ENCODE data around the gene IFITM10. TPM values are rescaled to one million over a fixed set of nuclear protein-coding genes. Genes with fewer than 3 reads are reported as not detected.

The IFITM10 gene
- total RNA-seq, 4 donors from 2014 or later: 0.88 to 6.3 (median 2.4) TPM

DNA sequence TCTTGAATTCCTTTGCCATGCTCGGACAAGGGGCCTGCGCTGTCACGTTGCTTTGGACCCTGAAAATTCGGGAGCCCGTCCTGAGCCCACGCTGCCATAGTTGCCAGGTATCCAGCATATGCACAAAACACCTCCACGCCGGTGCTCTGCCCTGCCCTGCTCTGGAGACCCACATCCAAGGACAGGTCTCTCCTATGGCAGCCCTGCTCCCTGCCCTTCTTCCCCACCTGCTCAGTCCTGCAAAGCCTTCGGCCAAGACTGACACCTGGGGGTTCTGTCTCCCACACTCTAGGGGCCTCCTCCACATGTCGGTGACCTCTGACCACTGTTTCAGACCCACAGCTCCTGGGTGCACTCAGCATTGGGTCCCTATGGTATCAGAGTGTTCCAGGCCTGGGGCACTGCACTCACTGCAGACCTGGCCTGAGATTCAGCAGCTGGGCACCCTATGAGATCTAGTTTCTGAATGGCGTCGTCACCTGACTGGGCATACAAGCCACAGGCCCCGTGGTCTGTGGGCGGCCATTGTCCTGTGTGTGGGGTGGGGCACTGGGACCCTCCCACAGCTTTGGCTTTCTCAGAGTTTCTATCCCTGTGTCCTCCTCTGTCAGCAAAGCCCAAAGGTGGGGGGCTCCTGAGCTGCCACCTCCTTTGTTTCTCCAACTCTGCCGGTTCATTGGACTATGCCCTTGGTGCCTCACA is 55.4 kb downstream of the IFITM10 start:
- intact Hi-C loops (cut with DNase I): loop anchor here (5.0 to 10.0 kb wide), 4 partner anchors 38 to 460 kb away; partner anchors contain the start of gene SYT8
- TF ChIP-seq POLR2A (IDR thresholded peaks at IDR 0.05): no peak
- TF ChIP-seq, protein P1, sequence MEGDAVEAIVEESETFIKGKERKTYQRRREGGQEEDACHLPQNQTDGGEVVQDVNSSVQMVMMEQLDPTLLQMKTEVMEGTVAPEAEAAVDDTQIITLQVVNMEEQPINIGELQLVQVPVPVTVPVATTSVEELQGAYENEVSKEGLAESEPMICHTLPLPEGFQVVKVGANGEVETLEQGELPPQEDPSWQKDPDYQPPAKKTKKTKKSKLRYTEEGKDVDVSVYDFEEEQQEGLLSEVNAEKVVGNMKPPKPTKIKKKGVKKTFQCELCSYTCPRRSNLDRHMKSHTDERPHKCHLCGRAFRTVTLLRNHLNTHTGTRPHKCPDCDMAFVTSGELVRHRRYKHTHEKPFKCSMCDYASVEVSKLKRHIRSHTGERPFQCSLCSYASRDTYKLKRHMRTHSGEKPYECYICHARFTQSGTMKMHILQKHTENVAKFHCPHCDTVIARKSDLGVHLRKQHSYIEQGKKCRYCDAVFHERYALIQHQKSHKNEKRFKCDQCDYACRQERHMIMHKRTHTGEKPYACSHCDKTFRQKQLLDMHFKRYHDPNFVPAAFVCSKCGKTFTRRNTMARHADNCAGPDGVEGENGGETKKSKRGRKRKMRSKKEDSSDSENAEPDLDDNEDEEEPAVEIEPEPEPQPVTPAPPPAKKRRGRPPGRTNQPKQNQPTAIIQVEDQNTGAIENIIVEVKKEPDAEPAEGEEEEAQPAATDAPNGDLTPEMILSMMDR (IDR thresholded peaks at IDR 0.05): no peak
- no peaks in the 10 kb centered on the region for H3K36me3 ChIP-seq
- H3K4me1 ChIP-seq: peaks cover 10 to 22% (median 10%) of the 10 kb centered on the region in 3 donors
- H3K9me3 ChIP-seq: no peaks in the 10 kb centered on the region
- H3K27me3 ChIP-seq: peaks cover 0 to 36% (median 0%) of the 10 kb centered on the region in 4 donors
- DNase-seq: no peak
- H3K4me3 ChIP-seq: no peak overlapping the region
- 92% methylated on average over 10 to 14 of the region's 15 CpGs for WGBS, 2 donors
- H3K27ac ChIP-seq: no peak overlapping the region

DNA sequence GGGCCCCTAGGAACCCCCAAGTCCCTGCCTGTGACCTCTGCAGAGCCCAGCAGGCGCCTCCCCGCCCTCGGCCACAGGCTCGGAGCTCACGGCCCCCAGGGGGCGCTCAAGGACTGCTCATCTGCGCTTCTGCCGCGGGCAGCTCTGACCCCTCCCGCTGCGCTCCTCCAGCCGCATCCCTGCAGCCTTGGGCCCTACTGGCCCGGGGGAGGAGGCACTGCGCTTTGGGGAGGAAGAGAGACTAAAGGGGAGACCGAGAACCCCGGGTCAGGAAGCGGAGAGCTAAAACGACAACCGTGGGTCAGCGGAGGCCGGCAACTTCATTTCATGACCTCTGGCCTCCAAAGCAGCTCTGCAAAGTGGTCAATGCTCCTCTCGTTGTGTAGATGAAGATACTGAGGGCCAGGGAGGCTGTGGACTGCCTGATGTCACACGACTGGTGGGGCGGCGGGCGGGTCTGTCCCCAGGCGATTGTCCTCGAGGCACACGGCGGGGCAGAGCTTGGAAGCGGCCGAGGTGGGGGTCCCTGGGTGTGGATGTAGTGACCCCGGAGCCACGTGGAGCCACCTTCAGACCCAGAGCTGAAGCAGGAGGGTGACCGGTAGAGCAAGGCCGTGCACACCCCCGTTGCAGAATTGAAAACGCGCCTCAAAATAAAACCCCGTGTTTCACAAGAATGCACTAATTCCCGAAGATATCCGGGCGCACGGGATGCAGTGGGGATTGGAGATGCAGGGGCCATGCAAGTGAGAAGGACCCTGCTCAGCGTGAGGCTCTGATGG is 56.1 kb downstream of the IFITM10 start:
- TF ChIP-seq, protein P1 (IDR thresholded peaks at IDR 0.05): peak; percentile 88 to 95 (median 94)
- no peak for TF ChIP-seq POLR2A (IDR thresholded peaks at IDR 0.05)

DNA sequence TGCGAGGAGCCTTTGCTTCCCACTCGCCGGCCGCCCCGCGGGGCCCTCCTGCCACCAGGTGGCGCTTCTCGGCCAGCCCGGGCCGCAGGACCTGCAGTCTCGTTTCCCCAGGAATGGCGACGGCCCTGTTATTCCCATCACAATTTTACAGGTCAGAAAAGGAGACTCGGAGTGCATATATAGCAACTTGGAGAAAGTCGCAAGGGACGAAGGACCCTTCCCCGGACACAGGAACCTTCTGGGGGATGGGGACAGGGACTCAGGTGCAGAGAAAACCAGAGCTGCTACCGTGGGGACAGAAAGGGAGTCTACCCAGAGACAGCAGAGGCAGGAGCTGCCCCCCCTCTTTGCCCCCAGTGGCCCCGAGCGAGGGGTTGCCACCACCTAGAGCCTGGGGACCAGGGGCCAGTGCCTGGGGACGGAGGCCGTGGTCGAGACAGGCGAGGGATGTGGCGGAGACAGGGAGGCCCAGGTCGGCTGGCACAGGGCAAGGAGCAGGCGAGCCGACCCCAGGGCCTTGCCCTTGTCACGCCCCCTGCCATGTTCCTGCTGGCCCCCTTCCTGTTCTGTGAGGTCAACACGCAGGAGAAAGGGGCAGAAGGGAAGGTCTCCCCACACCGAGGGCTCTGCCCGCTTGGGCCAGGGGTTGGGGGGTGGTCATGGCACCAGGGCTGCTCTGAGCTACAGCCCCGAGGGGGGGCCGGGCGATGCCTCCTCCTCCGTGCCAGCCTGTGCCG is 56.9 kb downstream of the IFITM10 start:
- WGBS, 2 donors: 6 to 19% methylated on average over 12 of the region's 37 CpGs
- DNase-seq: no peak
- H3K27ac ChIP-seq: peak overlapping the region in 3 of 4 donors; percentile 51 to 65 (median 53)

More for the DNA sequence above, 56.1 kb downstream of the IFITM10 start:
- no peaks in the 10 kb centered on the region for H3K36me3 ChIP-seq
- peak; percentile 28 for DNase-seq
- peak overlapping the region in 3 of 4 donors; percentile 3 to 58 (median 36) for H3K4me3 ChIP-seq
- H3K27me3 ChIP-seq: peaks cover 0 to 37% (median 0%) of the 10 kb centered on the region in 4 donors
- H3K27ac ChIP-seq: peak overlapping the region in 3 of 4 donors; percentile 51 to 65 (median 53)
- intact Hi-C loops (cut with DNase I): loop anchor here (5.0 to 10.0 kb wide), 4 partner anchors 37 to 461 kb away; partner anchors contain the start of gene SYT8
- H3K4me1 ChIP-seq: peaks cover 10 to 19% (median 10%) of the 10 kb centered on the region in 3 donors
- 77 to 81% methylated on average over 10 to 18 of the region's 45 CpGs for WGBS, 2 donors
- no peaks in the 10 kb centered on the region for H3K9me3 ChIP-seq

DNA sequence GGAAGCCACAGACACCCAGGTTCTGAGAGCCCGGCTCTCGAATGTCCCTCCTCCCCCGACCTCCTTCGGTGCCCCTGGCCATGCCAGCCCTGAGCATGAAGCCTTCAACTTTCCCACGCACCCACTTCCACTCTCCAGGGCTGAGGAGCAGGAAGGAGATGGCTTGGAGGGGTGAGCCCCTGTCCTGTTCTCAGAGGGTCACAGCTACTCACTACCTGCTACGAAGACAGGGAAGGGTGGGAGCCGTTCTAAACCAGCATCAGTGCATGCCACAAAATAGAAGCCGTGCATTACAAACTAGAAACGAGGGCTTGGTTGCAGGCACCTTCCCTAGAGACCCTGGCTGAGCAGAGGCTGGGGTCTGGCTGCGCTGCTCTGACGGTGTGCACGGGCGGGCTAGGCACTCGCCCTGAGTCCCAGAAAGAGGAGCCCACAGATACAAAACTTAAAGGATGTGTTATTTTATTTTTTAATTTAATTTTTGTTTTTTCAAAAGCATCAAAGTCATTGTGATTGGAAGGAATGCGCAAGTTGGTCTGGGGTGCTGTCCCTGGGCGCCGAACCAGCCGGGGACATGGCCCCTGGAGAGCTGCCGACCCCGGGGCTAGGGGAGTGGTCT is 57.6 kb downstream of the IFITM10 start:
- H3K9me3 ChIP-seq: no peaks in the 10 kb centered on the region
- H3K4me1 ChIP-seq: peaks cover 10 to 16% (median 10%) of the 10 kb centered on the region in 3 donors
- TF ChIP-seq POLR2A (IDR thresholded peaks at IDR 0.05): no peak
- TF ChIP-seq, protein P1 (IDR thresholded peaks at IDR 0.05): no peak
- DNase-seq: no peak
- H3K4me3 ChIP-seq: no peak overlapping the region
- no peak overlapping the region for H3K27ac ChIP-seq
- no peaks in the 10 kb centered on the region for H3K36me3 ChIP-seq
- WGBS, 2 donors: 42 to 43% methylated on average over 19 of the region's 20 CpGs
- intact Hi-C loops (cut with DNase I): loop anchor here (5.0 to 10.0 kb wide), 4 partner anchors 36 to 462 kb away; partner anchors contain the start of gene SYT8
- H3K27me3 ChIP-seq: peaks cover 0 to 48% (median 0%) of the 10 kb centered on the region in 4 donors

More for the DNA sequence above, 56.9 kb downstream of the IFITM10 start:
- H3K36me3 ChIP-seq: no peaks in the 10 kb centered on the region
- H3K9me3 ChIP-seq: no peaks in the 10 kb centered on the region
- peak overlapping the region in 3 of 4 donors; percentile 3 to 58 (median 36) for H3K4me3 ChIP-seq
- intact Hi-C loops (cut with DNase I): loop anchor here (5.0 to 10.0 kb wide), 4 partner anchors 36 to 461 kb away; partner anchors contain the start of gene SYT8
- peaks cover 0 to 43% (median 0%) of the 10 kb centered on the region in 4 donors for H3K27me3 ChIP-seq
- TF ChIP-seq, protein P1 (IDR thresholded peaks at IDR 0.05): peak; percentile 91 to 97 (median 94)
- TF ChIP-seq POLR2A (IDR thresholded peaks at IDR 0.05): no peak
- peaks cover 10 to 16% (median 10%) of the 10 kb centered on the region in 3 donors for H3K4me1 ChIP-seq
